ENCODE results near the gene NDUFB4.

NDUFB4 gene

GRCh38 chr3:120645083-120645845 lies 49.1 kb downstream of the NDUFB4 start:
- H2AFZ ChIP-seq (ENCODE audit: low read depth, low read length, severe bottlenecking) = no peak overlapping the region
- H3K9me2 ChIP-seq (replicated peaks; ENCODE audit: insufficient read depth, low read length) = no peaks in the 10 kb centered on the region
- no peak overlapping the region for H3K9ac ChIP-seq (ENCODE audit: low read length)
- H3K36me3 ChIP-seq (ENCODE audit: low read length) = no peaks in the 10 kb centered on the region
- no peaks in the 10 kb centered on the region for H4K20me1 ChIP-seq (ENCODE audit: low read depth, low read length)
- H3K27ac ChIP-seq (ENCODE audit: low read depth, low read length) = no peak overlapping the region
- no peaks in the 10 kb centered on the region for H3K27me3 ChIP-seq (ENCODE audit: low read length)
- TF ChIP-seq CTCF (IDR thresholded peaks at IDR 0.05; ENCODE audit: insufficient read depth, low read length, poor library complexity, severe bottlenecking) (no peak), EZH2phosphoT487 (conservative IDR thresholded peaks at IDR 0.05; ENCODE audit: low read length) (no peak)
- no peaks in the 10 kb centered on the region for H3K9me3 ChIP-seq (ENCODE audit: insufficient read depth, low read length)
- H3K4me3 ChIP-seq (ENCODE audit: insufficient read depth, low read length, poor library complexity, severe bottlenecking) = no peak overlapping the region
- no peak overlapping the region for H3K4me2 ChIP-seq (ENCODE audit: low read depth, low read length, poor library complexity, severe bottlenecking)
- H3F3A ChIP-seq (ENCODE audit: insufficient read depth) = no peaks in the 10 kb centered on the region
- no peaks in the 10 kb centered on the region for H3K79me2 ChIP-seq (ENCODE audit: insufficient read depth, low read length)

- Histone ChIP-seq H3K9me3 (ENCODE audit: insufficient read depth, low read length) (no peaks in the 10 kb centered on the region), H2AFZ (ENCODE audit: low read depth, low read length, severe bottlenecking) (no peak overlapping the region), H3K27ac (ENCODE audit: low read depth, low read length) (no peak overlapping the region), H3K9ac (ENCODE audit: low read length) (no peak overlapping the region), H3K4me3 (ENCODE audit: insufficient read depth, low read length, poor library complexity, severe bottlenecking) (no peak overlapping the region), H3K4me2 (ENCODE audit: low read depth, low read length, poor library complexity, severe bottlenecking) (no peak overlapping the region), H4K20me1 (ENCODE audit: low read depth, low read length) (no peaks in the 10 kb centered on the region), H3K79me2 (ENCODE audit: insufficient read depth, low read length) (no peaks in the 10 kb centered on the region), H3K36me3 (ENCODE audit: low read length) (no peaks in the 10 kb centered on the region), H3F3A (ENCODE audit: insufficient read depth) (no peaks in the 10 kb centered on the region), H3K27me3 (ENCODE audit: low read length) (no peaks in the 10 kb centered on the region), H3K9me2 (replicated peaks; ENCODE audit: insufficient read depth, low read length) (no peaks in the 10 kb centered on the region)
- TF ChIP-seq CTCF (IDR thresholded peaks at IDR 0.05; ENCODE audit: insufficient read depth, low read length, poor library complexity, severe bottlenecking) = no peak
- no peak for TF ChIP-seq EZH2phosphoT487 (conservative IDR thresholded peaks at IDR 0.05; ENCODE audit: low read length)
These were observed 50.8 kb downstream of the NDUFB4 start for GRCh38 chr3:120646771-120647432.

GRCh38 chr3:120648290-120648689 lies 52.2 kb downstream of the NDUFB4 start:
- H3K27ac ChIP-seq (ENCODE audit: low read depth, low read length) = no peak overlapping the region
- no peak overlapping the region for H3K9ac ChIP-seq (ENCODE audit: low read length)
- H3K36me3 ChIP-seq (ENCODE audit: low read length) = no peaks in the 10 kb centered on the region
- no peaks in the 10 kb centered on the region for H3K79me2 ChIP-seq (ENCODE audit: insufficient read depth, low read length)
- no peak overlapping the region for H3K4me3 ChIP-seq (ENCODE audit: insufficient read depth, low read length, poor library complexity, severe bottlenecking)
- TF ChIP-seq CTCF (IDR thresholded peaks at IDR 0.05; ENCODE audit: insufficient read depth, low read length, poor library complexity, severe bottlenecking) (no peak), EZH2phosphoT487 (conservative IDR thresholded peaks at IDR 0.05; ENCODE audit: low read length) (no peak)
- H3K27me3 ChIP-seq (ENCODE audit: low read length) = no peaks in the 10 kb centered on the region
- H3K4me2 ChIP-seq (ENCODE audit: low read depth, low read length, poor library complexity, severe bottlenecking) = no peak overlapping the region
- H2AFZ ChIP-seq (ENCODE audit: low read depth, low read length, severe bottlenecking) = no peak overlapping the region
- no peaks in the 10 kb centered on the region for H4K20me1 ChIP-seq (ENCODE audit: low read depth, low read length)
- H3K9me2 ChIP-seq (replicated peaks; ENCODE audit: insufficient read depth, low read length) = no peaks in the 10 kb centered on the region
- H3F3A ChIP-seq (ENCODE audit: insufficient read depth) = no peaks in the 10 kb centered on the region
- no peaks in the 10 kb centered on the region for H3K9me3 ChIP-seq (ENCODE audit: insufficient read depth, low read length)

All from SU-DHL-6 (cell line).